Caki2 (cell line): ENCODE data around the gene MT1M. TPM values are rescaled to one million over a fixed set of nuclear protein-coding genes. Genes with fewer than 3 reads are reported as not detected.

Source experiments
- DNase-seq: peaks from one replicate; pipeline ENCODE4 v3.0.0-alpha.2; 2015; ENCODE audit warnings: low read depth
- in situ Hi-C: cut with HindIII; loops from 2 replicates; pipeline ENCODE4 v1.10.0; 2016; ENCODE audit warnings: low sequenced_read_pairs, low pct_unique_long_range_greater_than_20kb, mixed read lengths
- total RNA-seq: library from RNA; depleted of rRNA; stranded (reverse); fragments of >200 nt; shearing (Covaris generic); gene quantifications from 2 replicates; pipeline ENCODE4 v1.2.3, GENCODE V29; 2014; ENCODE audit warnings: low replicate concordance

The MT1M gene
- total RNA-seq, 1 experiment from 2014 or later = not detected

DNA sequence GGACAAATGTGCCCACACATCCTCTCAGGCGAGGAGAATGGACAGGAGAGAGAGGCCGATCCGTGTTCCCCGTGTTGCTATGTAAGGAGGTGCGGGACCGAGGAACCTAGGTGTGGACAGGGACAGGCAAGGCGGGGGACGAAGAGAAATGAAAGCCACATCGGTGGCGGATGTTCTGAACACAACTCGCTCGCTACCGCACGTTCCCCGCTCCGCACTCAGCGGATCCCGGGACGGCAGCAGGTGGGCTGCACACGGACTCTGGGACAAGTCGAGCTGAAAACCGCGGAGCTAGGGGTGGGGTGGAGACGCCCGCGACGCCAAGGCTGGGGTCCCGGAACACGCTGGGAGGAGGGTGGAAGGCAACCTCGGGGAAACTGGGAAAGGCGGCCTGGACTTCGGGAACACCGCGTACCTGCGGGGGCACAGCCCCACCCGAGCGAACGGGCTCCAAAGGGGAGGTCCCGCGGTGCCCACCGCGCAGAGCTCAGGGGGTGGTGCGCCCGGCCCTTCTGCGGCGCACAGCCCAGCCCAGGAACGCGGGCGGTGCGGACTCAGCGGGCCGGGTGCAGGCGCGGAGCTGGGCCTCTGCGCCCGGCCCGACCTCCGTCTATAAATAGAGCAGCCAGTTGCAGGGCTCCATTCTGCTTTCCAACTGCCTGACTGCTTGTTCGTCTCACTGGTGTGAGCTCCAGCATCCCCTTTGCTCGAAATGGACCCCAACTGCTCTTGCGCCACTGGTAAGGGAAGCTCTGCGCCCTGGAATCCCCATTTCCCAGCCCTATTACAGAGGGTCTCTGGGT, 7.1 kb upstream of the MT1M start, which contains the start of gene MT1E:
Gene MT1E (plus strand): TSS at position 642 of the 803 bp plus-strand sequence. CDS start 71 bp downstream, at position 713.
- DNase-seq = no peak
- in situ Hi-C loops = no loop called here

DNA sequence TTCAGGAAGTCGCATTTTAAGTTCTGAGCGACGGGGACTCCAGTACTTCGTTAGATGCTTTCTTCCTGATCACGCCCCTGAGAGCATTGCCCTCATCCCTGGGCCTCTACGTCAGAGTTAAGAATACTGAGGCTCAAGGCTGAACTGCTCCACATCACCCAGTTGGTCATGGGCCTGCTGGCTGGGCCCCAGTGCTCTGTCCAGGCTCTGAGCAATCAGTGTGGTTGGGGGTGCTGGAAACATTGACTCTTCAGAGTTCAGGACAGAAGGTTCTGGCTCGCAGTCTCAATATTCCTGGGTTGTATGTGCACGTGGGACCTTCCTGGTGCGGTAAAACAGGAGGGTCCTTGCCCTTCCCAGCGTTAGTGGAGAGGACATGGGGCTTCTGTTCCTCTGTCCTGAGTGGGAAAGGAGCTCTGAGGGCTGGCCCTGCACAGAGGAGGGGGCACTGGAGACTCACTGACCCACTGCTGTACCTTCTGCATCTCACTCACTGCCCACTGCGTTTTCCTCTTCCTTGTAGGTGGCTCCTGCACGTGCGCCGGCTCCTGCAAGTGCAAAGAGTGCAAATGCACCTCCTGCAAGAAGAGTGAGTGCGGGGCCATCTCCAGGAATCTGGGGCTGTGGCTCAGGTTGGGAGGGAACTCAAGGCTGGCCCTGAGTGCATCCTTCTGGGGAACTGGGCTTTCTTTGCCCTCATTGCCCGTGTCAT, 6.4 kb upstream of the MT1M start:
- in situ Hi-C loops = no loop called here
- DNase-seq = no peak

DNA sequence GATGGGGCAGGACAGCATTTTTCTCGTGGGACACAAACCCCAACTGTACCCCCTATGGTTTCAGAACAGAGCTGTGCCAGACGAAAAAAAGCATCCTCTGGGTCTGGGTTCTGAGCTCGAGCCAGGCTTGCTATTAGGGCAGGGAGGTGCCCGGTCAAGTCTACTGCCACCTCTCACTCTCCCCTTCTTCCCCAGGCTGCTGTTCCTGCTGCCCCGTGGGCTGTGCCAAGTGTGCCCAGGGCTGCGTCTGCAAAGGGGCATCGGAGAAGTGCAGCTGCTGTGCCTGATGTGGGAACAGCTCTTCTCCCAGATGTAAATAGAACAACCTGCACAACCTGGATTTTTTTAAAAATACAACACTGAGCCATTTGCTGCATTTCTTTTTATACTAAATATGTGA, 5.8 kb upstream of the MT1M start:
- no peak for DNase-seq

DNA sequence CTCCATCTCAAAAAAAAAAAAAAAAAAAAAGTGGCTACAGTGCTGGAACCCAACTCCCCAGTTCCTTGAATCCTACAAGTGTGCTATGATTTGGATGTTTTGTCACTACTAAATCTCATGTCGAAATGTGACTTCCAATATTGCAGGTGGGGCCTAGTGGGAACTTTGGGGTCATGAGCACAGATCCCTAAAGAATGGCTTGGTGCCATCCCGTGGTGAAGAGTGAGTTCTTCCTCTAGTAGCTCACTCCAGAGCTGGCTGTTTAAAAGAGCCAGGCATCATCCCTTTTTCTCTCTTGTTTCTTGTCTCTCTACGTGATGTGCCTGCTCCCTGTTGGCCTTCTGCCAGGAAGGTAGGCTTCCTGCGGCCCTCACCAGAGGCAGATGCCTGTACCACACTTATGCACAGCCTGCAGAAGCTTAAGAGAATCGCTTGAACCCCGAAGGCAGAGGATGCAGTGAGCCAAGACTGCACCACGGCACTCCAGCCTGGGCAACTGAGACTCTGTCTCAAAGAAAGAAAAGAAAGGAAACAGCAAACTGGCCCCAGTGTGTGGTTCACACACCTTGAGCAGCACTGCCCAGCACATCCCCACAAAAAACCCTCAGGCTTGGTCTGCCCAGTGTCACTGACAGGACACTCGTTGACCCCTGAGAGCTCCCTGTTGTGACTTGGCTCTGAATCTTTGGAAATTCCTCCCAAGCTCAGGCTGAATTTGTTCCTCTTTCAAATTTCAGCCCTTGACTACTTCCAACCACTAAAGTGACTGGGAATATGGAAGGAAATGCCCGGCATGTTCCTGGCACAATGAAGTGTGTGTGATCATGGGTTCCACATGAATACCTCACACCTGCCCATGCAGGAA, 3.7 kb upstream of the MT1M start:
- in situ Hi-C loops = no loop called here
- DNase-seq = no peak

More for the DNA sequence above, 5.8 kb upstream of the MT1M start:
- in situ Hi-C loops = no loop called here

DNA sequence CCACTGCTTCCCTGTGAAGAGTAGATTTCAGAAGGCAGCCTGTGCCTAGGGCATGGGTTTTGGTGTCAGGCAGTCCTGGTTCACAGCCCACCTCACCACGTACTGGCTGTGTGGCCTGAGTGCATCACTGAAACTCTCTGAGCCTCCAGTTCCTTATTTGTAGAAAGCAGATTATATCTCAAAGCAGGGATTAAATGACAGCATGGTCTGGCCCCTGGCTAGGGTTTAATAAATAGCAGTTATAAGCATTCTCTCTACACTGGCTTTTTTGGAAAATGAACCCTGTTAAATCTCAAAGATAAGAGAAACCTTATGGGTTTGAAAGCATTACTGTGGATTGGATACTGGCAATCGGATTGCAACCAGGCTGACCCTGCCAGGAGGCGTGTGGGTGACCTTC, 2.9 kb upstream of the MT1M start:
- no peak for DNase-seq
- in situ Hi-C loops = no loop called here

DNA sequence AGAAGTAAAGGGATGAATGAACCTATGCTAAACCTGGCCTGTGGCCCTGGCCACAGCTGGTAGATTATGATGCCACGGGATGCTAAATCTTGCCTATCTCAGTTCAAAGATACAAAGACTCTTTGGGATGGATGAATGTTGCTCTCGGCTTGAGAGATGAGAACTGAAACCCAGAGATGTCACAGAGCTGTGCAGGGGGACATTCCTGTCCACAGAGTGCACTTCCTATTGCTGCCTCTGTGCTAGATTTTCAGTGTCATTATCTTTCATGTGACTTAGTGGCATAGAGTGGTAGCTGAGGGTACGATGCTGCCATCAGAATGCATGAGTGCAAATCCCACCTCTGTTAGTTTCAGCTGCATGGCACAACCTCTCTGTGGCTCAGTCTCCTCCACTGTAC, 2.3 kb upstream of the MT1M start:
- in situ Hi-C loops = no loop called here
- no peak for DNase-seq

DNA sequence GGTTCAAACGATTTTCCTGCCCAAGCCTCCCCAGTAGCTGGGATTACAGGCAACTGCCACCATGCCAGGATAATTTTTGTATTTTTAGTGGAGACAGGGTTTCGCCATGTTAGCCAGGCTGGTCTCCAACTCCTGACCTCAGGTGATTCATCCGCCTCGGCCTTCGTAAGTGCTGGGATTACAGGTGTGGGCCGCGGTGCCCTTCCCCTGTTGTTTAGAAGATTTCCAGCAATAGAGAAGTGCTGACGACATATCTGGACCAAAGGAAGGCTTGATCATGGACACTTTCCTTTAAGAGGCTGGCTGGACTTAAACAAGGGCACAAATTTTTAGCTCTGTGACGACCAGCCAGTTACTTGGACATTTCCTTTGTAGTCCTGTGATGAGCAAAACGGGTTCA, 1.3 kb upstream of the MT1M start:
- in situ Hi-C loops = no loop called here
- no peak for DNase-seq

DNA sequence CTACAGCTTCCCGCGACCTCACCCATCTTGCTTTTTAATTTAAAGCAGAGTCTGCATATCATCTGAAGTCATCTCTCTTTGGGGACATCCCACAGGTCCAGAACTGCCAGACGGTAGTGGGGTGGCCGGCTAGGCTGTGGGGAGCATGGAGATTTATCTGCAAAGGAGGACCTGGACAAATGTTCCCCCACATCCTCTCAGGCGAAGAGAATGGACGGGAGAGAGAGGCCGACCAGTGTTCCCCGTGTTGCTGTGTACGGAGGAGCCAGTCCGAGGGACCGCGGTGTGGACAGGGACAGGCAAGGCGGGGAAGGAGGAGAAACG, 665 bp upstream of the MT1M start:
- no peak for DNase-seq
- in situ Hi-C loops = no loop called here

DNA sequence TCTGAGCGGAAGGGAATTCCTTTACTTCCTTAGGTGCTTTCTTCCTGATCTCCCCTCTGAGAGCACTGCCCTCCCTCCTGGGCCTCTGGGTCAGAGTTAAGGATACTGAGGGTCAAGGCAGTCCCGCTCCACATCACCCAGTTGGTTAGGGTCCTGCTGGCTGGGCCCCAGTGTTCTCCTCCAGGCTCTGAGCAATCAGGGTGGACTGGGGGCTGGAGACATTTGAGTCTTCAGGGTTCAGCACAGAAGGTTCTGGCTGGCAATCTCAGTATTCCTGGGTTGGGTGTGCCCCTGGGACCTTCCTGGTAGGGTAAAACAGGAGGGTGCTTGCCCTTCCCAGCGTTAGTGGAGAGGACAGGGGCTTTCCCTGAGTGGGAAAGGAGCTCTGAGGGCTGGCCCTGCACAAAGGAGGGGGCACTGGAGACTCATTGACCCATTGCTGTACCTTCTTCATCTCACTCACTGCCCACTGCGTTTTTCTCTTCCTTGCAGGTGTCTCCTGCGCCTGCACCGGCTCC, 448 bp downstream of the MT1M start:
- DNase-seq = no peak
- in situ Hi-C loops = no loop called here

DNA sequence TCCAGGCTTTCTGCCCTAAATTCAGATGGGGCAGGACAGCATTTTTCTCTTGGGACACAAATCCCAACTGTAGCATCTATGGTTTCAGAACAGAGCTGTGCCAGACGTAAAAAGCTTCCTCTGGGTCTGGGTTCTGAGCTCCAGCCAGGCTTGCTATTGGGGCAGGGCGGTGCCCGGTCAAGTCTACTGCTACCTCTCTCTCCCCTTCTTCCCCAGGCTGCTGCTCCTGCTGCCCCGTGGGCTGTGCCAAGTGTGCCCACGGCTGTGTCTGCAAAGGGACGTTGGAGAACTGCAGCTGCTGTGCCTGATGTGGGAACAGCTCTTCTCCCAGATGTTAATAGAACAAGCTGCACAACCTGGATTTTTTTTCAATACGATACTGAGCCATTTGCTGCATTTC, 1.1 kb downstream of the MT1M start:
- no peak for DNase-seq
- in situ Hi-C loops = no loop called here

DNA sequence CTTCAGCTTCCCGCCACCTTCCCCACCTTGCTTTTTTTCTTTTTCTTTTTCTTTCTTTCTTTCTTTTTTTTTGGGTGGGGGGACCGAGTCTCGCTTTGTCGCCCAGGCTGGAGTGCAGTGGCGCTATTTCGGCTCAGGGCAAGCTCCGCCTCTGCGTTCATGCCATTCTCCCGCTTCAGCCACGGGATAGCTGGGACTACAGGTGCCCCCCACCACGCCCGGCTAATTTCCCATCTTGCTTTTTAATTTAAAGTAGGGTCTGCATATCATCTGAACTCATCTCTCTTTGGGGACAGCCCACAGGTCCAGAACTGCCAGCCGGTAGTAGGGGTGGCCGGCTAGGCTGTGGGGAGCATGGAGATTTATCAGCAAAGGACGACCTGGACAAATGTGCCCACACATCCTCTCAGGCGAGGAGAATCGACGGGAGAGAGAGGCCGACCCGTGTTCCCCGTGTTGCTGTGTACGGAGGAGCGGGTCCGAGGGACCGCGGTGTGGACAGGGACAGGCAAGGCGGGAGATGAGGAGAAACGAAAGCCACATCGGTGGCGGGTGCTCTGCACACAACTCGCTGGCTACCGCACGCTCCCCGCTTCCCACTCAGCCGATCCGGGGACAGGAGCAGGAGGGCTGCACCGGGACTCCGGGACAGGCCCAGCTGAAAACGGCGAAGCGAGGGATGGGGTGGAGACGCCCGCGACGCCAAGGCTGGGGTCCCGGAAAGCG, 2.4 kb downstream of the MT1M start:
- in situ Hi-C loops = no loop called here
- DNase-seq = no peak

DNA sequence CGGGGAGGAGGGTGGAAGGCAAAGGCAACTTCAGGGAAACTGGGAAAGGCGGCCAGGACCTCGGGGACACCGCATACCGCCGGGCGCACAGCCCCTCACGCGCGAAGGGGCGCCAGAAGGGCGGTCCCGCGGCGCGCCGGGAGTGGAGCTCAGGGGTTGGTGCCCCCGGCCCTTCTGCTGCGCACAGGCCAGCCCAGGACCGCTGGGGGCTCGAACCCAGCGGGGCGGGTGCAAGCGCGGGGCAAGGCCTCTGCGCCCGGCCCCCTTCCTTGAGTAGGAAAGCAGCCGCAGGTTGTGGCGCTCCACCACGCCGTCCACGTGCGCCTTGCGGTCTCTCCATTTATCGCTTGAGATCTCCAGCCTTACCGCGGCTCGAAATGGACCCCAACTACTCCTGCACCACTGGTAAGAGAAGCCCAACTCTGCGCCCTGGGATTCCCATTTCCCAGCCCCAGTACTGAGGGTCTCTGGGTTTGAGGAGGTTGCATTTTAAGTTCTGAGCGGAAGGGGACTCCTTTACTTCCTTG, 3.0 kb downstream of the MT1M start:
- in situ Hi-C loops = no loop called here
- no peak for DNase-seq

DNA sequence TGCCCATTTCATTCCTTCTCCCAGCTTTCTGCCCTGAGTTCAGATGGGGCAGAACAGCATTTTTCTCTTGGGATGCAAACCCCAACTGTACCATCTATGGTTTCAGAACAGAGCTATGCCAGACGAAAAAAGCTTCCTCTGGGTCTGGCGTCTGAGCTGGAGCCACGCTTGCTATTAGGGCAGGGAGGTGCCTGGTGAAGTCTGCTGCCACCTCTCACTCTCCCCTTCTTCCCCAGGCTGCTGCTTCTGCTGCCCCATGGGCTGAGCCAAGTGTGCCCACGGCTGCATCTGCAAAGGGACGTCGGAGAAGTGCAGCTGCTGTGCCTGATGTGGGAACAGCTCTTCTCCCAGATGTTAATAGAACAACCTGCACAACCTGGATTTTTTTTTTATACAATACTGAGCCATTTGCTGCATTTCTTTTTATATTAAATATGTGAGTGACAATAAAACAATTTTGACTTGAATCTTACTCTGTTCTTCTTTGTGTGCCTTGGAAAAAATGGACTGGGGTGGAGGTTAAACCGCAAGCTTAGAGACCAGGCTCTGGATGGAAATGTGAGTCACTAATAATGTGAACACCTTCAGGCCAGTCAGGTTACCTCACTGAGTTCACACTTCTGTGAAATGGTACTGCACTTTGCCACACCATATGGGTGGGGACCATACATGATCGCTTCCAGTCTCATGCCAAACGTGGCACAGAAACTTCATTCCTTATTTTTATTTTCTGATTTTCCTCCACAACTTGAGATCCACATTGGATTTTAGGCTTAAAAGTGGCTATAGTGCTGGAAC, 4.4 kb downstream of the MT1M start:
- no peak for DNase-seq
- in situ Hi-C loops = no loop called here

DNA sequence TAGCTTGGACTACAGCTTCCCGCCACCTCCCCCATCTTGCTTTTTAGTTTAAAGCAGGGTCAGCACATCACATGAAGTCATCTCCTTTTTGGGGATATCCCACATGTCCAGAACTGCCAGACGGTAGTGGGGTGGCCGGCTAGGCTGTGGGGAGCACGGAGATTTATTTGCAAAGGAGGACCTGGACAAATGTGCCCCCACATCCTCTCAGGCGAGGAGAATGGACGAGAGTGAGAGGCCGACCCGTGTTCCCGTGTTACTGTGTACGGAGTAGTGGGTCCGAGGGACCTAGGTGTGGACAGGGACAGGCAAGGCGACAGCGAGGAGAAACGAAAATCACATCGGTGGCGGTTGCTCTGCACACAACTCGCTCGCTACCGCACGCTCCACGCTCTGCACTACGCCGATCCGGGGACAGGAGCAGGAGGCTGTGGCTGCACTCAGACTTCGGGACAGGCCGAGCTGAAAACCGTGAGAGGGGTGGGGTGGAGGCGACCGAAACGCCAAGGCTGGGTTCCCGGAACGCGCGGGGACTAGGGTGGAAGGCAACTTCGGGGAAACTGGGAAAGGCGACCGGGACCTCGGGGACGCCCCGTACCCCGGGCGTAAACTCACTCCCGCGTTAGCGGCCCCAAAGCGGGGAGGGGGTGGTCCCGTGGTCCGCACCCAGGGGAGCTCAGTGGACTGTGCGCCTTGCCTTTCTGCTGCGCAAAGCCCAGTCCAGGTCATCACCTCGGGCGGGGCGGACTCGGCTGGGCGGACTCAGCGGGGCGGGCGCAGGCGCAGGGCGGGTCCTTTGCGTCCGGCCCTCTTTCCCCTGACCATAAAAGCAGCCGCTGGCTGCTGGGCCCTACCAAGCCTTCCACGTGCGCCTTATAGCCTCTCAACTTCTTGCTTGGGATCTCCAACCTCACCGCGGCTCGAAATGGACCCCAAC, 5.6 kb downstream of the MT1M start, which contains the start of gene MT1A:
Gene MT1A (plus strand): TSS at position 853 of the 937 bp plus-strand sequence. CDS start 73 bp downstream, at position 926.
- DNase-seq = no peak
- in situ Hi-C loops = no loop called here

DNA sequence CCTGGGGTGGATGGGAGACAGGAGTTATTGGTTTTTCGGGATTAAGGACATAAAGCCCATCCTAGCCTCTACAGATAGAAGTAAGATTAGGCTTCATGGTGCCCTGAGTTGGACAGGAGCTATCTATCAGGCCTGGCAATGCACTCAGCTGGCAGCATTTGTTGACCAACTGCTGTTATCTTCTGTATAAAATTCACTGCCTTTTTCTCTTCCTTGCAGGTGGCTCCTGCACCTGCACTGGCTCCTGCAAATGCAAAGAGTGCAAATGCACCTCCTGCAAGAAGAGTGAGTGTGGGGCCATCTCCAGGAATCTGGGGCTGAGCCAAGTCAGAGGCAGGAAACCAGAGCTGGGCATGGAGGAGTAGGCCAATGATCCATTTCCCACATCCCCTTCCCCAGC, 6.6 kb downstream of the MT1M start:
- in situ Hi-C loops = no loop called here
- no peak for DNase-seq

DNA sequence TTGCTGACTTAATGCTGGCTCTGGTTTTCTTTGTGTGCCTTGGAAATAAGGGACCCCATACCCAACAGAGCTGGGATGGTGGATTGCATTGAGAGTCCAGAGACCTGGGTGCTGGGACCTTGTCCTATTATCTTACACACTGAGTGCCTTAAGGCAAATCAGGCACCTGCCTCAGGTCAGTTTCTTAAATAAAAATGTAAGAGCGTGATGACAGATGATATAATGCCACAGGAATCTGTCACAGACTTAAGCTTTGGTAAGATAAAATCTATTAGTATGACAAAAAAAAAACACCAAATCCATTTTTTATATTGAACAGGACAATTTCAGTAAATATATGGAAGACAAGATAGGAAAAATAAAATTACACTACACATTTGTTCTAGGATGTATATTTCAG, 7.6 kb downstream of the MT1M start:
- no peak for DNase-seq
- in situ Hi-C loops = no loop called here
